GM23338 (cell line): ENCODE results near the gene MLKL. TPM values are rescaled to one million over a fixed set of nuclear protein-coding genes. Genes with fewer than 3 reads are reported as not detected.

ENCODE experiments used
- ATAC-seq: fragments of 200-7000 bp; cut with Tn5 transposase; 3 replicates; pipeline ENCODE4 v1.9.1; 2020
- DNase-seq: peaks from one replicate; pipeline ENCODE4 v3.0.0-alpha.2; 2015; ENCODE audit warnings: low spot score
- H2AFZ ChIP-seq: fragments of 200-600 bp; sonication (generic); 2 replicates; pipeline ENCODE4 v1.8.0; 2016; ENCODE audit warnings: antibody characterized with exemption, mild to moderate bottlenecking, moderate library complexity
- H3F3A ChIP-seq: fragments of 200-600 bp; sonication (generic); replicated peaks from 2 replicates; pipeline ENCODE4 v1.8.0; 2017; ENCODE audit warnings: antibody characterized with exemption, mixed run types, low read depth
- H3K27ac ChIP-seq: fragments of 200-600 bp; sonication (generic); 2 replicates; pipeline ENCODE4 v1.6.1; 2016; ENCODE audit warnings: low read depth
- H3K27me3 ChIP-seq: fragments of 200-600 bp; sonication (generic); 2 replicates; pipeline ENCODE4 v1.8.0; 2016; ENCODE audit warnings: mild to moderate bottlenecking, mixed run types, moderate library complexity; ENCODE audit not compliant: insufficient read depth
- H3K36me3 ChIP-seq: fragments of 200-600 bp; sonication (generic); 2 replicates; pipeline ENCODE4 v1.8.0; 2016; ENCODE audit warnings: mild to moderate bottlenecking; ENCODE audit not compliant: insufficient read depth
- H3K4me1 ChIP-seq: fragments of 200-600 bp; sonication (generic); 2 replicates; pipeline ENCODE4 v1.8.0; 2016; ENCODE audit warnings: mild to moderate bottlenecking, moderate library complexity; ENCODE audit not compliant: insufficient read depth
- H3K4me2 ChIP-seq: fragments of 200-600 bp; sonication (generic); 2 replicates; pipeline ENCODE4 v1.7.1; 2017; ENCODE audit warnings: mixed run types
- H3K4me3 ChIP-seq: fragments of 200-600 bp; sonication (generic); 2 replicates; pipeline ENCODE4 v1.6.1; 2016; ENCODE audit warnings: mixed run types
- H3K79me2 ChIP-seq: fragments of 200-600 bp; sonication (generic); replicated peaks from 2 replicates; pipeline ENCODE4 v1.8.0; 2017; ENCODE audit warnings: mild to moderate bottlenecking; ENCODE audit not compliant: insufficient read depth
- H3K9me2 ChIP-seq: fragments of 200-600 bp; sonication (generic); 2 replicates; pipeline ENCODE4 v1.8.0; 2017; ENCODE audit not compliant: insufficient read depth
- H4K20me1 ChIP-seq: fragments of 200-600 bp; sonication (generic); replicated peaks from 2 replicates; pipeline ENCODE4 v1.8.0; 2017; ENCODE audit warnings: mild to moderate bottlenecking; ENCODE audit not compliant: insufficient read depth
- H3K27ac Mint-ChIP-seq: 2 replicates; pipeline ENCODE4 v1.8.0; 2020; ENCODE audit warnings: inconsistent platforms, mild to moderate bottlenecking, moderate library complexity, mixed read lengths
- H3K27me3 Mint-ChIP-seq: 3 replicates; pipeline ENCODE4 v1.8.0; 2022; ENCODE audit warnings: low read depth, mild to moderate bottlenecking, moderate library complexity, mixed read lengths, inconsistent platforms; ENCODE audit not compliant: insufficient read depth, poor library complexity
- H3K36me3 Mint-ChIP-seq: 3 replicates; pipeline ENCODE4 v1.8.0; 2021; ENCODE audit warnings: low read depth, mild to moderate bottlenecking, inconsistent platforms, moderate library complexity, mixed read lengths
- H3K4me1 Mint-ChIP-seq: 3 replicates; pipeline ENCODE4 v1.8.0; 2020; ENCODE audit warnings: mild to moderate bottlenecking, inconsistent platforms, mixed read lengths
- H3K4me3 Mint-ChIP-seq: 3 replicates; pipeline ENCODE4 v1.8.0; 2021; ENCODE audit warnings: moderate library complexity, mild to moderate bottlenecking, inconsistent platforms, mixed read lengths
- H3K9me3 Mint-ChIP-seq: 3 replicates; pipeline ENCODE4 v1.8.0; 2020; ENCODE audit warnings: moderate library complexity, mild to moderate bottlenecking, inconsistent platforms, mixed read lengths
- CREB1 ChIP-seq: fragments of 250-450 bp; sonication (Bioruptor Pico); IDR thresholded peaks from 2 replicates; pipeline ENCODE4 v1.5.0; 2020; ENCODE audit warnings: low read depth, mild to moderate bottlenecking, moderate library complexity
- EZH2 ChIP-seq: fragments of 200-600 bp; sonication (generic); IDR thresholded peaks from one replicate; pipeline ENCODE4 v1.8.0; 2017; ENCODE audit warnings: antibody characterized with exemption, mild to moderate bottlenecking, low read depth; ENCODE audit not compliant: unreplicated experiment
- EZH2phosphoT487 ChIP-seq: fragments of 200-600 bp; sonication (generic); IDR thresholded peaks from one replicate; pipeline ENCODE4 v1.8.1; 2018; ENCODE audit warnings: antibody characterized with exemption; ENCODE audit not compliant: unreplicated experiment
- JUNB ChIP-seq: IDR thresholded peaks from one replicate; pipeline ENCODE4 v1.6.1; 2016; ENCODE audit warnings: antibody characterized with exemption; ENCODE audit not compliant: unreplicated experiment
- NANOG ChIP-seq: IDR thresholded peaks from 2 replicates; pipeline ENCODE4 v1.6.1; 2016; ENCODE audit warnings: antibody characterized with exemption, borderline replicate concordance
- STAT1 ChIP-seq: IDR thresholded peaks from one replicate; pipeline ENCODE4 v1.6.1; 2016; ENCODE audit warnings: antibody characterized with exemption; ENCODE audit not compliant: unreplicated experiment
- ZNF114 ChIP-seq: fragments of 250-450 bp; sonication (Bioruptor Pico); IDR thresholded peaks from 2 replicates; pipeline ENCODE4 v1.5.0; 2020; ENCODE audit warnings: mild to moderate bottlenecking, moderate library complexity
- ZNF331 ChIP-seq: fragments of 250-450 bp; sonication (Bioruptor Pico); IDR thresholded peaks from 2 replicates; pipeline ENCODE4 v1.5.0; 2020; ENCODE audit warnings: low read depth, mild to moderate bottlenecking, moderate library complexity
- polyA plus RNA-seq: library from polyadenylated mRNA; unstranded; fragments of >200 nt; fragmentation: Nextera tagmentation; extraction: Ambion mirVana; gene quantifications from 2 replicates; pipeline ENCODE4 v1.2.1, GENCODE V29; 2016
- total RNA-seq: library from RNA; depleted of rRNA; stranded (reverse); fragments of >200 nt; shearing (Covaris generic); gene quantifications from 2 replicates; pipeline ENCODE4 v1.2.3, GENCODE V29; 2014
- TF ChIP-seq, protein P1 (sequence below): fragments of 250-450 bp; sonication (Bioruptor Pico); IDR thresholded peaks from 2 replicates; pipeline ENCODE4 v1.5.0; 2020; ENCODE audit warnings: mild to moderate bottlenecking, moderate library complexity
- TF ChIP-seq, protein P2 (sequence below): IDR thresholded peaks from one replicate; pipeline ENCODE4 v1.6.1; 2018; ENCODE audit warnings: antibody characterized with exemption; ENCODE audit not compliant: unreplicated experiment
- TF ChIP-seq, protein P3 (sequence below): IDR thresholded peaks from 2 replicates; pipeline ENCODE4 v1.6.1; 2016; ENCODE audit warnings: antibody characterized with exemption

MLKL gene
- total and polyA plus RNA-seq, 2 experiments from 2014 or later: 5.1 to 9.7 TPM

DNA sequence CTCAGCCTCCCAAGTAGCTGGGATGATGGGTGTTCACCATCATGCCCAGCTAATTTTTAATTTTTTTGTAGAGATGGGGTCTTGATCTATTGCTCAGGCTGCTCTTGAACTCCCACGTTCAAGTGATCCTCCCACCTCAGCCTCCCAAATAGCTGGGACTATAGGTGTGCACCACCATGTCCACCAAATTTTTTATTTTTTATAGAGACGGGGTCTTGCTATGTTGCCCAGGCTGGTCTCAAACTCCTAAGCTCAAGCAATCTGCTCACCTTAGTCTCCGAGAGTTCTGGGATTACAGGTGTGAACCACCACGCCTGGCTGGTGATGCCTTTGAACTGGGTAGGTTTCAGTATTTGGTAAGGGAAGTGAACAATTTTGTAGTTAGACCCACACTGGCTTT lies 43.9 kb upstream of the MLKL start (continued):
- TF ChIP-seq, protein P1, sequence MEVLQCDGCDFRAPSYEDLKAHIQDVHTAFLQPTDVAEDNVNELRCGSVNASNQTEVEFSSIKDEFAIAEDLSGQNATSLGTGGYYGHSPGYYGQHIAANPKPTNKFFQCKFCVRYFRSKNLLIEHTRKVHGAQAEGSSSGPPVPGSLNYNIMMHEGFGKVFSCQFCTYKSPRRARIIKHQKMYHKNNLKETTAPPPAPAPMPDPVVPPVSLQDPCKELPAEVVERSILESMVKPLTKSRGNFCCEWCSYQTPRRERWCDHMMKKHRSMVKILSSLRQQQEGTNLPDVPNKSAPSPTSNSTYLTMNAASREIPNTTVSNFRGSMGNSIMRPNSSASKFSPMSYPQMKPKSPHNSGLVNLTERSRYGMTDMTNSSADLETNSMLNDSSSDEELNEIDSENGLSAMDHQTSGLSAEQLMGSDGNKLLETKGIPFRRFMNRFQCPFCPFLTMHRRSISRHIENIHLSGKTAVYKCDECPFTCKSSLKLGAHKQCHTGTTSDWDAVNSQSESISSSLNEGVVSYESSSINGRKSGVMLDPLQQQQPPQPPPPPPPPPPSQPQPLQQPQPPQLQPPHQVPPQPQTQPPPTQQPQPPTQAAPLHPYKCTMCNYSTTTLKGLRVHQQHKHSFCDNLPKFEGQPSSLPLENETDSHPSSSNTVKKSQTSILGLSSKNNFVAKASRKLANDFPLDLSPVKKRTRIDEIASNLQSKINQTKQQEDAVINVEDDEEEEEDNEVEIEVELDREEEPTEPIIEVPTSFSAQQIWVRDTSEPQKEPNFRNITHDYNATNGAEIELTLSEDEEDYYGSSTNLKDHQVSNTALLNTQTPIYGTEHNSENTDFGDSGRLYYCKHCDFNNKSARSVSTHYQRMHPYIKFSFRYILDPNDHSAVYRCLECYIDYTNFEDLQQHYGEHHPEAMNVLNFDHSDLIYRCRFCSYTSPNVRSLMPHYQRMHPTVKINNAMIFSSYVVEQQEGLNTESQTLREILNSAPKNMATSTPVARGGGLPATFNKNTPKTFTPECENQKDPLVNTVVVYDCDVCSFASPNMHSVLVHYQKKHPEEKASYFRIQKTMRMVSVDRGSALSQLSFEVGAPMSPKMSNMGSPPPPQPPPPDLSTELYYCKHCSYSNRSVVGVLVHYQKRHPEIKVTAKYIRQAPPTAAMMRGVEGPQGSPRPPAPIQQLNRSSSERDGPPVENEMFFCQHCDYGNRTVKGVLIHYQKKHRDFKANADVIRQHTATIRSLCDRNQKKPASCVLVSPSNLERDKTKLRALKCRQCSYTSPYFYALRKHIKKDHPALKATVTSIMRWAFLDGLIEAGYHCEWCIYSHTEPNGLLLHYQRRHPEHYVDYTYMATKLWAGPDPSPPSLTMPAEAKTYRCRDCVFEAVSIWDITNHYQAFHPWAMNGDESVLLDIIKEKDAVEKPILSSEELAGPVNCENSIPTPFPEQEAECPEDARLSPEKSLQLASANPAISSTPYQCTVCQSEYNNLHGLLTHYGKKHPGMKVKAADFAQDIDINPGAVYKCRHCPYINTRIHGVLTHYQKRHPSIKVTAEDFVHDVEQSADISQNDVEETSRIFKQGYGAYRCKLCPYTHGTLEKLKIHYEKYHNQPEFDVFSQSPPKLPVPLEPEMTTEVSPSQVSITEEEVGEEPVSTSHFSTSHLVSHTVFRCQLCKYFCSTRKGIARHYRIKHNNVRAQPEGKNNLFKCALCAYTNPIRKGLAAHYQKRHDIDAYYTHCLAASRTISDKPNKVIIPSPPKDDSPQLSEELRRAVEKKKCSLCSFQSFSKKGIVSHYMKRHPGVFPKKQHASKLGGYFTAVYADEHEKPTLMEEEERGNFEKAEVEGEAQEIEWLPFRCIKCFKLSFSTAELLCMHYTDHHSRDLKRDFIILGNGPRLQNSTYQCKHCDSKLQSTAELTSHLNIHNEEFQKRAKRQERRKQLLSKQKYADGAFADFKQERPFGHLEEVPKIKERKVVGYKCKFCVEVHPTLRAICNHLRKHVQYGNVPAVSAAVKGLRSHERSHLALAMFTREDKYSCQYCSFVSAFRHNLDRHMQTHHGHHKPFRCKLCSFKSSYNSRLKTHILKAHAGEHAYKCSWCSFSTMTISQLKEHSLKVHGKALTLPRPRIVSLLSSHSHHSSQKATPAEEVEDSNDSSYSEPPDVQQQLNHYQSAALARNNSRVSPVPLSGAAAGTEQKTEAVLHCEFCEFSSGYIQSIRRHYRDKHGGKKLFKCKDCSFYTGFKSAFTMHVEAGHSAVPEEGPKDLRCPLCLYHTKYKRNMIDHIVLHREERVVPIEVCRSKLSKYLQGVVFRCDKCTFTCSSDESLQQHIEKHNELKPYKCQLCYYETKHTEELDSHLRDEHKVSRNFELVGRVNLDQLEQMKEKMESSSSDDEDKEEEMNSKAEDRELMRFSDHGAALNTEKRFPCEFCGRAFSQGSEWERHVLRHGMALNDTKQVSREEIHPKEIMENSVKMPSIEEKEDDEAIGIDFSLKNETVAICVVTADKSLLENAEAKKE (CRISPR knock-in tag): no peak
- TF ChIP-seq NANOG: no peak
- TF ChIP-seq EZH2phosphoT487: no peak

DNA sequence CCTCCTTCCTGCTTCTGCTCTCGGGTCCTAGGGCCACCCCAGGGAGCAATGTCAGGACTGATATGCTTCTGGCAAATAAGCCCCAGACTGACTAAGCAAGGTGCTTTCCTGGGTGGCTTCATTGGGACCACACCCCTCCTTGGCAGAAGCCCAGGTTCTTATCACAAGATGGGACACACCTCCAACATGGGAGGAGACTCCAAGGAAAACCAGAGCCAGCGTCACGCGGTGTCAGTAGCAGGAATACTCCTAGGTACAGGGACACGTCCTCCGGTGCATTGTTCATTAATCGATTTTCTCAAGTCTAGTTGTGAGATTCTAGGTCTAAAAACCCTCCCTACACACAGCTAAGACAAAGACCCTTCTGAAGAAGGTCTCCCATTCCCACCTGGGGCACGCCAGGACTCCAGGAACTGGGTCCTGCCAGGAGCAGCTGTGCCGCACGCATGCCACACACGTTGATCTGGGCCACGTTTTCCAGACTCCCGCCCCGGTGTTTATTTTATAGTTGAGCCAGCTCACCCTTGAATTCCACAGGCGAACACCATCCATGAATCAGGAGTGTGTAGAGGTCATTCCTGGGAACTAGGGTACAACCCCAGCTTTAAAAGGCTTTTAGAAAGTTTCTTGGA lies 43.1 kb upstream of the MLKL start:
- Histone ChIP-seq H3K4me1 (peaks cover 7% of the 10 kb centered on the region; the same call in 1 of the 2 replicates), H3K79me2 (no peaks in the 10 kb centered on the region), H3F3A (no peaks in the 10 kb centered on the region), H4K20me1 (no peaks in the 10 kb centered on the region), H3K27me3 (no peaks in the 10 kb centered on the region), H3K27ac (no peak overlapping the region), H3K4me3 (no peak overlapping the region), H3K9me2 (no peaks in the 10 kb centered on the region), H3K36me3 (no peaks in the 10 kb centered on the region), H3K4me2 (no peak overlapping the region), H2AFZ (no peak overlapping the region)
- Mint-ChIP-seq H3K36me3 (no peaks in the 10 kb centered on the region), H3K4me1 (peaks cover 21% of the 10 kb centered on the region), H3K27me3 (peaks cover 5% of the 10 kb centered on the region), H3K9me3 (no peaks in the 10 kb centered on the region), H3K27ac (no peak overlapping the region), H3K4me3 (no peak overlapping the region)
- TF ChIP-seq, protein P2, sequence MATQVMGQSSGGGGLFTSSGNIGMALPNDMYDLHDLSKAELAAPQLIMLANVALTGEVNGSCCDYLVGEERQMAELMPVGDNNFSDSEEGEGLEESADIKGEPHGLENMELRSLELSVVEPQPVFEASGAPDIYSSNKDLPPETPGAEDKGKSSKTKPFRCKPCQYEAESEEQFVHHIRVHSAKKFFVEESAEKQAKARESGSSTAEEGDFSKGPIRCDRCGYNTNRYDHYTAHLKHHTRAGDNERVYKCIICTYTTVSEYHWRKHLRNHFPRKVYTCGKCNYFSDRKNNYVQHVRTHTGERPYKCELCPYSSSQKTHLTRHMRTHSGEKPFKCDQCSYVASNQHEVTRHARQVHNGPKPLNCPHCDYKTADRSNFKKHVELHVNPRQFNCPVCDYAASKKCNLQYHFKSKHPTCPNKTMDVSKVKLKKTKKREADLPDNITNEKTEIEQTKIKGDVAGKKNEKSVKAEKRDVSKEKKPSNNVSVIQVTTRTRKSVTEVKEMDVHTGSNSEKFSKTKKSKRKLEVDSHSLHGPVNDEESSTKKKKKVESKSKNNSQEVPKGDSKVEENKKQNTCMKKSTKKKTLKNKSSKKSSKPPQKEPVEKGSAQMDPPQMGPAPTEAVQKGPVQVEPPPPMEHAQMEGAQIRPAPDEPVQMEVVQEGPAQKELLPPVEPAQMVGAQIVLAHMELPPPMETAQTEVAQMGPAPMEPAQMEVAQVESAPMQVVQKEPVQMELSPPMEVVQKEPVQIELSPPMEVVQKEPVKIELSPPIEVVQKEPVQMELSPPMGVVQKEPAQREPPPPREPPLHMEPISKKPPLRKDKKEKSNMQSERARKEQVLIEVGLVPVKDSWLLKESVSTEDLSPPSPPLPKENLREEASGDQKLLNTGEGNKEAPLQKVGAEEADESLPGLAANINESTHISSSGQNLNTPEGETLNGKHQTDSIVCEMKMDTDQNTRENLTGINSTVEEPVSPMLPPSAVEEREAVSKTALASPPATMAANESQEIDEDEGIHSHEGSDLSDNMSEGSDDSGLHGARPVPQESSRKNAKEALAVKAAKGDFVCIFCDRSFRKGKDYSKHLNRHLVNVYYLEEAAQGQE: no peak
- TF ChIP-seq ZNF114 (no peak), CREB1 (no peak), JUNB (no peak), STAT1 (no peak), ZNF331 (CRISPR knock-in tag) (no peak), EZH2 (no peak)
- TF ChIP-seq, protein P3, sequence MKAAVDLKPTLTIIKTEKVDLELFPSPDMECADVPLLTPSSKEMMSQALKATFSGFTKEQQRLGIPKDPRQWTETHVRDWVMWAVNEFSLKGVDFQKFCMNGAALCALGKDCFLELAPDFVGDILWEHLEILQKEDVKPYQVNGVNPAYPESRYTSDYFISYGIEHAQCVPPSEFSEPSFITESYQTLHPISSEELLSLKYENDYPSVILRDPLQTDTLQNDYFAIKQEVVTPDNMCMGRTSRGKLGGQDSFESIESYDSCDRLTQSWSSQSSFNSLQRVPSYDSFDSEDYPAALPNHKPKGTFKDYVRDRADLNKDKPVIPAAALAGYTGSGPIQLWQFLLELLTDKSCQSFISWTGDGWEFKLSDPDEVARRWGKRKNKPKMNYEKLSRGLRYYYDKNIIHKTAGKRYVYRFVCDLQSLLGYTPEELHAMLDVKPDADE: no peak
- DNase-seq (no peak), ATAC-seq (peak; percentile 34; the same call in 2 of the 3 replicates)
